ENCODE data around the gene BCL2L2. TPM values are rescaled to one million over a fixed set of nuclear protein-coding genes. Genes with fewer than 3 reads are reported as not detected.

Gene BCL2L2
- total RNA-seq, 1 donor from 2014 or later = 22.5 TPM

GRCh38 chr14:23310546-23310945 is 3.9 kb downstream of the BCL2L2 start:
- H3K4me3 Mint-ChIP-seq = no peak overlapping the region
- H3K27me3 Mint-ChIP-seq = no peaks in the 10 kb centered on the region
- DNase-seq (ENCODE audit: extremely low spot score, unreplicated experiment) = no peak
- peaks cover 10% of the 10 kb centered on the region for H3K36me3 Mint-ChIP-seq
- H3K27ac Mint-ChIP-seq = no peak overlapping the region
- peaks cover 17% of the 10 kb centered on the region for H3K4me1 Mint-ChIP-seq (ENCODE audit: unreplicated experiment)
- no peaks in the 10 kb centered on the region for H3K9me3 Mint-ChIP-seq
- TF ChIP-seq CTCF (conservative IDR thresholded peaks at IDR 0.05) = no peak

- TF ChIP-seq CTCF (conservative IDR thresholded peaks at IDR 0.05) = no peak
- Mint-ChIP-seq H3K27me3 (no peaks in the 10 kb centered on the region), H3K4me1 (ENCODE audit: unreplicated experiment) (no peaks in the 10 kb centered on the region)
Observed at GRCh38 chr14:23316300-23316699, 9.7 kb downstream of the BCL2L2 start.

GRCh38 chr14:23319746-23320583 is 13.3 kb downstream of the BCL2L2 start:
- TF ChIP-seq CTCF (conservative IDR thresholded peaks at IDR 0.05) = no peak
- Mint-ChIP-seq H3K27ac (peak overlapping the region; percentile 98), H3K4me3 (peak overlapping the region; percentile 94), H3K27me3 (no peaks in the 10 kb centered on the region), H3K9me3 (no peaks in the 10 kb centered on the region), H3K4me1 (ENCODE audit: unreplicated experiment) (peaks cover 11% of the 10 kb centered on the region), H3K36me3 (peaks cover 34% of the 10 kb centered on the region)
- no peak for DNase-seq (ENCODE audit: extremely low spot score, unreplicated experiment)

More at GRCh38 chr14:23316300-23316699, 9.7 kb downstream of the BCL2L2 start:
- no peaks in the 10 kb centered on the region for H3K9me3 Mint-ChIP-seq
- DNase-seq (ENCODE audit: extremely low spot score, unreplicated experiment) = no peak
- no peak overlapping the region for H3K27ac Mint-ChIP-seq
- peaks cover 17% of the 10 kb centered on the region for H3K36me3 Mint-ChIP-seq
- no peak overlapping the region for H3K4me3 Mint-ChIP-seq

GRCh38 chr14:23320584-23321571 is 14.2 kb downstream of the BCL2L2 start, which contains the start of gene PABPN1:
Gene PABPN1 (plus strand): TSS chr14:23321457. CDS start chr14:23321470, 13 bp downstream.
- Mint-ChIP-seq H3K4me3 (peak within 1 kb of the TSS; percentile 98), H3K36me3 (peaks cover 34% of the 10 kb centered on the region), H3K27ac (peak within 1 kb of the TSS; percentile 98), H3K27me3 (no peaks in the 10 kb centered on the region), H3K4me1 (ENCODE audit: unreplicated experiment) (peaks cover 11% of the 10 kb centered on the region), H3K9me3 (no peaks in the 10 kb centered on the region)
- no peak for TF ChIP-seq CTCF (conservative IDR thresholded peaks at IDR 0.05)
- DNase-seq (ENCODE audit: extremely low spot score, unreplicated experiment) = peak; percentile 98

All from type B pancreatic cell (in vitro differentiated cells).